Mesenchymal stem cell (in vitro differentiated cells and primary cell): Measurements from ENCODE around the gene EIF3A.
A peak's percentile ranks its signal among the peaks of the same experiment; 100 is the strongest.

ENCODE experiments used
- DNase-seq: peaks from one replicate; pipeline ENCODE4 v3.0.0-alpha.2; 2013
- H2AFZ ChIP-seq: one replicate; pipeline ENCODE4 v1.6.1; 2013; ENCODE audit warnings: low read depth, mild to moderate bottlenecking, control low read depth, inconsistent platforms, low read length, moderate library complexity
- H2AK5ac ChIP-seq: 2 replicates; pipeline ENCODE4 v1.6.1; 2013; ENCODE audit warnings: low read length, moderate library complexity, mild to moderate bottlenecking, inconsistent platforms; ENCODE audit not compliant: severe bottlenecking
- H2BK120ac ChIP-seq: one replicate; pipeline ENCODE4 v1.6.1; 2013; ENCODE audit warnings: low read depth, mild to moderate bottlenecking, inconsistent platforms, low read length, moderate library complexity
- H2BK12ac ChIP-seq, 2 experiments: one replicate each; pipeline ENCODE4 v1.6.1; 2013; ENCODE audit warnings: inconsistent platforms in 2 of 2, low read length in 2 of 2, mild to moderate bottlenecking in 2 of 2, moderate library complexity in 2 of 2, control low read depth in 1 of 2
- H2BK15ac ChIP-seq: one replicate; pipeline ENCODE4 v1.6.1; 2013; ENCODE audit warnings: mild to moderate bottlenecking, low read depth, inconsistent platforms; ENCODE audit not compliant: poor library complexity, severe bottlenecking
- H2BK5ac ChIP-seq: 2 replicates; pipeline ENCODE4 v1.6.1; 2013; ENCODE audit warnings: low read depth, mild to moderate bottlenecking, low read length, control low read depth, inconsistent platforms; ENCODE audit not compliant: poor library complexity, severe bottlenecking
- H3K14ac ChIP-seq, 2 experiments: one replicate each; pipeline ENCODE4 v1.6.1; 2013; ENCODE audit warnings: inconsistent platforms in 2 of 2, low read length in 2 of 2, control low read depth in 1 of 2, mild to moderate bottlenecking in 1 of 2, moderate library complexity in 1 of 2
- H3K18ac ChIP-seq, 2 experiments: one replicate each; pipeline ENCODE4 v1.6.1; 2013; ENCODE audit warnings: inconsistent platforms in 2 of 2, low read length in 2 of 2, control low read depth in 1 of 2, low read depth in 1 of 2, mild to moderate bottlenecking in 1 of 2
- H3K23ac ChIP-seq, 2 experiments: one replicate each; pipeline ENCODE4 v1.6.1; 2013; ENCODE audit warnings: inconsistent platforms in 2 of 2, low read length in 2 of 2, mild to moderate bottlenecking in 2 of 2, moderate library complexity in 2 of 2, control low read depth in 1 of 2
- H3K27ac ChIP-seq: 2 replicates; pipeline ENCODE4 v1.5.1; 2013; ENCODE audit warnings: mild to moderate bottlenecking, moderate library complexity, low read length, control low read depth, inconsistent platforms; ENCODE audit not compliant: poor library complexity, severe bottlenecking
- H3K27me3 ChIP-seq, 2 experiments: 2 replicates each; pipeline versions ENCODE4 v1.6.1 to v1.7.0; 2013; ENCODE audit warnings: low read length in 2 of 2, mild to moderate bottlenecking in 2 of 2, moderate library complexity in 2 of 2, control low read depth in 1 of 2, inconsistent platforms in 1 of 2; ENCODE audit not compliant: control insufficient read depth in 1 of 2, insufficient read depth in 1 of 2
- H3K36me3 ChIP-seq, 2 experiments: 2 replicates each; pipeline versions ENCODE4 v1.6.1 to v1.7.0; 2013; ENCODE audit warnings: low read length in 2 of 2, control low read depth in 1 of 2, inconsistent platforms in 1 of 2, low read depth in 1 of 2, mild to moderate bottlenecking in 1 of 2; ENCODE audit not compliant: insufficient read depth in 2 of 2, control insufficient read depth in 1 of 2
- H3K4ac ChIP-seq, 2 experiments: one replicate each; pipeline ENCODE4 v1.6.1; 2013; ENCODE audit warnings: inconsistent platforms in 2 of 2, low read length in 2 of 2, mild to moderate bottlenecking in 2 of 2, moderate library complexity in 2 of 2, control low read depth in 1 of 2, low read depth in 1 of 2
- H3K4me1 ChIP-seq: 2 replicates; pipeline ENCODE4 v1.6.1; 2013; ENCODE audit warnings: low read depth, low read length, control low read depth; ENCODE audit not compliant: control insufficient read depth, insufficient read depth
- H3K4me2 ChIP-seq: 2 replicates; pipeline ENCODE4 v1.6.1; 2013; ENCODE audit warnings: low read length, mild to moderate bottlenecking, inconsistent platforms; ENCODE audit not compliant: poor library complexity, severe bottlenecking
- H3K4me3 ChIP-seq, 2 experiments: 2 replicates each; pipeline versions ENCODE4 v1.5.1 to v1.7.0; 2013; ENCODE audit warnings: low read length in 2 of 2, mild to moderate bottlenecking in 2 of 2, control low read depth in 1 of 2, low read depth in 1 of 2; ENCODE audit not compliant: insufficient read depth in 1 of 2
- H3K79me1 ChIP-seq: replicated peaks from 2 replicates; pipeline ENCODE4 v1.6.1; 2013; ENCODE audit warnings: mild to moderate bottlenecking, control low read depth, low read length, inconsistent platforms; ENCODE audit not compliant: poor library complexity, severe bottlenecking
- H3K9ac ChIP-seq: 2 replicates; pipeline ENCODE4 v1.7.0; 2013; ENCODE audit warnings: mild to moderate bottlenecking, low read length, moderate library complexity
- H3K9me3 ChIP-seq: 2 replicates; pipeline ENCODE4 v1.7.0; 2013; ENCODE audit warnings: mild to moderate bottlenecking, low read length; ENCODE audit not compliant: control insufficient read depth
- H4K8ac ChIP-seq: one replicate; pipeline ENCODE4 v1.6.1; 2013; ENCODE audit warnings: inconsistent platforms, mild to moderate bottlenecking, low read length, moderate library complexity
- H4K91ac ChIP-seq: one replicate; pipeline ENCODE4 v1.6.1; 2013; ENCODE audit warnings: mild to moderate bottlenecking, low read length, inconsistent platforms
- WGBS: methylation state at CpG from one replicate; pipeline ENCODE4 v1.1.7; 2013; ENCODE audit warnings: mixed read lengths; 5-methylcytosine and 5-hydroxymethylcytosine counted together

Gene EIF3A

GRCh38 chr10:119041326-119041725 is 39.3 kb downstream of the EIF3A start:
- 98% methylated on average over 4 of the region's 4 CpGs for WGBS

GRCh38 chr10:119039161-119039560 is 41.5 kb downstream of the EIF3A start:
- no peak overlapping the region for H3K14ac ChIP-seq
- no peak overlapping the region for H2BK12ac ChIP-seq
- H3K79me1 ChIP-seq, result peaks cover 11% of the 10 kb centered on the region
- H3K27ac ChIP-seq, result no peak overlapping the region
- H3K23ac ChIP-seq, result no peak overlapping the region
- no peak overlapping the region for H2BK120ac ChIP-seq
- peaks cover 3% of the 10 kb centered on the region for H3K4me1 ChIP-seq
- DNase-seq, result no peak
- H4K91ac ChIP-seq, result no peak overlapping the region
- no peak overlapping the region for H4K8ac ChIP-seq
- no peak overlapping the region for H2AK5ac ChIP-seq
- H3K4me3 ChIP-seq, result no peak overlapping the region
- no peak overlapping the region for H3K18ac ChIP-seq
- WGBS, result 80% methylated on average over 1 of the region's 1 CpG
- no peak overlapping the region for H3K4me2 ChIP-seq
- H2AFZ ChIP-seq, result no peak overlapping the region
- no peak overlapping the region for H2BK15ac ChIP-seq
- no peak overlapping the region for H2BK5ac ChIP-seq
- H3K36me3 ChIP-seq, result peaks cover 53 to 89% of the 10 kb centered on the region in 2 experiments
- H3K27me3 ChIP-seq, result no peaks in the 10 kb centered on the region
- H3K9me3 ChIP-seq, result no peaks in the 10 kb centered on the region
- no peak overlapping the region for H3K9ac ChIP-seq
- no peak overlapping the region for H3K4ac ChIP-seq

More at GRCh38 chr10:119041326-119041725, 39.3 kb downstream of the EIF3A start:
- Histone ChIP-seq H3K27ac (no peak overlapping the region), H3K18ac (no peak overlapping the region), H2BK15ac (no peak overlapping the region), H3K9ac (no peak overlapping the region), H2AK5ac (no peak overlapping the region), H3K4me2 (no peak overlapping the region), H2BK12ac (no peak overlapping the region), H2BK5ac (no peak overlapping the region), H3K36me3 (peaks cover 57 to 95% of the 10 kb centered on the region in 2 experiments), H2BK120ac (no peak overlapping the region), H3K27me3 (no peaks in the 10 kb centered on the region), H3K9me3 (no peaks in the 10 kb centered on the region), H3K23ac (no peak overlapping the region), H3K14ac (no peak overlapping the region), H3K4ac (no peak overlapping the region), H3K4me3 (no peak overlapping the region), H3K79me1 (peaks cover 7% of the 10 kb centered on the region), H4K8ac (no peak overlapping the region), H2AFZ (no peak overlapping the region), H3K4me1 (peaks cover 3% of the 10 kb centered on the region), H4K91ac (no peak overlapping the region)
- no peak for DNase-seq

GRCh38 chr10:119031496-119032059 is 49.0 kb downstream of the EIF3A start:
- Histone ChIP-seq H4K91ac (no peak overlapping the region), H2BK5ac (no peak overlapping the region), H3K79me1 (peaks cover 7% of the 10 kb centered on the region), H2BK15ac (no peak overlapping the region), H3K27me3 (no peaks in the 10 kb centered on the region), H2BK120ac (no peak overlapping the region), H3K23ac (no peak overlapping the region), H3K4ac (no peak overlapping the region), H3K14ac (no peak overlapping the region), H3K36me3 (peaks cover 11 to 49% of the 10 kb centered on the region in 2 experiments), H3K4me3 (no peak overlapping the region), H2AFZ (no peak overlapping the region), H3K18ac (no peak overlapping the region), H3K9ac (no peak overlapping the region), H3K9me3 (no peaks in the 10 kb centered on the region), H3K4me1 (peaks cover 16% of the 10 kb centered on the region), H2BK12ac (no peak overlapping the region), H3K27ac (no peak overlapping the region), H3K4me2 (no peak overlapping the region), H2AK5ac (no peak overlapping the region), H4K8ac (no peak overlapping the region)
- DNase-seq, result peak; percentile 48
- 55% methylated on average over 6 of the region's 7 CpGs for WGBS

- H4K8ac ChIP-seq, result peak overlapping the region; percentile 75
- H3K9ac ChIP-seq, result peak overlapping the region; percentile 60
- H3K4ac ChIP-seq, result no peak overlapping the region
- no peak overlapping the region for H3K27ac ChIP-seq
- H3K14ac ChIP-seq, result peak overlapping the region in 1 of 2 experiments; percentile 68
- peaks cover 5% of the 10 kb centered on the region for H3K79me1 ChIP-seq
- H3K18ac ChIP-seq, result peak overlapping the region; percentile 43 to 61
- no peak overlapping the region for H2BK120ac ChIP-seq
- 6% methylated on average over 62 of the region's 65 CpGs for WGBS
- H3K9me3 ChIP-seq, result no peaks in the 10 kb centered on the region
- peaks cover 9 to 39% of the 10 kb centered on the region in 2 experiments for H3K36me3 ChIP-seq
- peak; percentile 56 for DNase-seq
- peak overlapping the region; percentile 68 for H3K4me3 ChIP-seq
- no peak overlapping the region for H3K23ac ChIP-seq
- peak overlapping the region; percentile 27 for H4K91ac ChIP-seq
- H2BK15ac ChIP-seq, result no peak overlapping the region
- peak overlapping the region in 1 of 2 experiments; percentile 60 for H2BK12ac ChIP-seq
- peaks cover 24% of the 10 kb centered on the region for H3K4me1 ChIP-seq
- no peak overlapping the region for H2BK5ac ChIP-seq
- H3K4me2 ChIP-seq, result peak overlapping the region; percentile 95
- no peak overlapping the region for H2AFZ ChIP-seq
- H2AK5ac ChIP-seq, result no peak overlapping the region
- H3K27me3 ChIP-seq, result no peaks in the 10 kb centered on the region
These were observed 50.0 kb downstream of the EIF3A start for GRCh38 chr10:119030421-119031250.
